Activated T-cell treated with anti-CD3 and anti-CD28 coated beads, Interleukin-2, amount 50 U/mL, for 72 hours (primary cell): ENCODE measurements around the gene NOL9. TPM values are rescaled to one million over a fixed set of nuclear protein-coding genes. Genes with fewer than 3 reads are reported as not detected.
"Not testable (repeated sequence)": the region's sequence is repeated elsewhere in the genome, so short reads cannot be mapped to it uniquely, and the experiment has no call there.

ENCODE experiments used
- ATAC-seq, 2 donors: fragments of 150-1000 bp; cut with Tn5 transposase; replicated peaks in 1 of 2; 2 replicates each; pipeline ENCODE4 v1.10.0; 2021; ENCODE audit warnings: moderate library complexity in 2 of 2, mild to moderate bottlenecking in 1 of 2
- DNase-seq, 2 donors: peaks; one replicate each; pipeline ENCODE4 v3.0.0; 2021 to 2022; ENCODE audit warnings: mixed read lengths in 1 of 2
- H3K27ac Mint-ChIP-seq: one replicate; pipeline ENCODE4 v1.8.0; 2022; ENCODE audit warnings: mild to moderate bottlenecking, moderate library complexity, mixed read lengths
- H3K27me3 Mint-ChIP-seq: one replicate; pipeline ENCODE4 v1.8.0; 2022; ENCODE audit warnings: low read depth, mixed read lengths
- H3K36me3 Mint-ChIP-seq, 2 donors: one replicate each; pipeline ENCODE4 v1.8.0; 2022; ENCODE audit warnings: mixed read lengths in 2 of 2, mild to moderate bottlenecking in 1 of 2; ENCODE audit not compliant: insufficient read depth in 2 of 2
- H3K4me1 Mint-ChIP-seq: one replicate; pipeline ENCODE4 v1.8.0; 2022; ENCODE audit warnings: low read depth, mixed read lengths
- H3K4me3 Mint-ChIP-seq, 2 donors: one replicate each; pipeline ENCODE4 v1.8.0; 2022; ENCODE audit warnings: mild to moderate bottlenecking in 2 of 2, mixed read lengths in 2 of 2, moderate library complexity in 2 of 2
- H3K9me3 Mint-ChIP-seq, 2 donors: one replicate each; pipeline ENCODE4 v1.8.0; 2022; ENCODE audit warnings: mixed read lengths in 2 of 2
- total RNA-seq, 2 donors: library from RNA; stranded (reverse); gene quantifications; one replicate each; pipeline ENCODE4 v1.2.3, GENCODE V29; 2022

The NOL9 gene
- total RNA-seq, 2 donors from 2014 or later = 35.8 to 42.3 TPM

DNA sequence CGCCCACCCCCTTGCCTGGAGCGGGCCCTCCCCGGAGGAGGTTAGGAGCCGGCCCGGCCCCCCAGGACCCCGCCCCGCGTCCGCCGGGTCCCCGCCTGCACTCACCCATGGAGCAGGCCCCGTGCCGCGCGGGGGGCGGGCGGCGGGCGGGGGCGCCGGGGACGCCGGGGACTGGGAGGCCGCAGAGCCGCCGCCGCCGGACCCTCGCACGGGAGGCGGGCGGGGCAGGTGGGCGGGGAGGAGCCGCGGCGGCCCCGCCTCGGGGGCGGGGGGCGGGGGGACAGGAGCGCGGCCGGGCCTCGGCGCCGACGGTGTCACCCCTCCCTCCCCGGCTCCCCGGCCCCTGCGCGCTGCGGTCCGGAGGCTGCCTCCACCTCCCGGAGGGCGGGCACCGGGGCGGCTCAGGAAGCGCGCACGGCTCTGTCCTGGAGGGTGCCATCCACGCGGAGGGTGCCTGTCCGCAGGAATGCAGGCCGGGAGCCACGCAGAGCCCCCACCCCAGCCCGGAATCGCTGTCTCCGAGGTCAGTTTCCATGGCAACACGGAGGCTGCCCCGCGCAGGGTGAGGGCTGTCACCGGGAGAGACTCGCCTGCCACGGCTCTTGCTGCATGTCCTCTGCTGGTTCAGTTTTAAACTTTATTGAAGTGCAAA, 57.0 kb downstream of the NOL9 start:
- H3K4me3 Mint-ChIP-seq = peak overlapping the region; percentile 71
- DNase-seq = peak; percentile 48 to 57
- peaks cover 5% of the 10 kb centered on the region for H3K4me1 Mint-ChIP-seq
- no peaks in the 10 kb centered on the region for H3K27me3 Mint-ChIP-seq
- H3K36me3 Mint-ChIP-seq = no peaks in the 10 kb centered on the region
- no peak overlapping the region for H3K27ac Mint-ChIP-seq
- H3K9me3 Mint-ChIP-seq = no peaks in the 10 kb centered on the region
- peak; percentile 77 to 78 for ATAC-seq

GRCh38 chr1:6496890-6497214, 57.5 kb downstream of the NOL9 start:
- DNase-seq (no peak), ATAC-seq (no peak)
- Mint-ChIP-seq H3K4me3 (peak overlapping the region; percentile 47 to 53), H3K27me3 (no peaks in the 10 kb centered on the region), H3K9me3 (no peaks in the 10 kb centered on the region), H3K36me3 (no peaks in the 10 kb centered on the region), H3K27ac (no peak overlapping the region), H3K4me1 (peaks cover 7% of the 10 kb centered on the region)

- DNase-seq (no peak), ATAC-seq (no peak)
- Mint-ChIP-seq H3K4me1 (peaks cover 12% of the 10 kb centered on the region), H3K27ac (no peak overlapping the region), H3K36me3 (no peaks in the 10 kb centered on the region), H3K27me3 (no peaks in the 10 kb centered on the region), H3K4me3 (peak overlapping the region in 1 of 2 donors; percentile 53), H3K9me3 (no peaks in the 10 kb centered on the region)
These were observed 58.0 kb downstream of the NOL9 start for GRCh38 chr1:6496365-6496721.

DNA sequence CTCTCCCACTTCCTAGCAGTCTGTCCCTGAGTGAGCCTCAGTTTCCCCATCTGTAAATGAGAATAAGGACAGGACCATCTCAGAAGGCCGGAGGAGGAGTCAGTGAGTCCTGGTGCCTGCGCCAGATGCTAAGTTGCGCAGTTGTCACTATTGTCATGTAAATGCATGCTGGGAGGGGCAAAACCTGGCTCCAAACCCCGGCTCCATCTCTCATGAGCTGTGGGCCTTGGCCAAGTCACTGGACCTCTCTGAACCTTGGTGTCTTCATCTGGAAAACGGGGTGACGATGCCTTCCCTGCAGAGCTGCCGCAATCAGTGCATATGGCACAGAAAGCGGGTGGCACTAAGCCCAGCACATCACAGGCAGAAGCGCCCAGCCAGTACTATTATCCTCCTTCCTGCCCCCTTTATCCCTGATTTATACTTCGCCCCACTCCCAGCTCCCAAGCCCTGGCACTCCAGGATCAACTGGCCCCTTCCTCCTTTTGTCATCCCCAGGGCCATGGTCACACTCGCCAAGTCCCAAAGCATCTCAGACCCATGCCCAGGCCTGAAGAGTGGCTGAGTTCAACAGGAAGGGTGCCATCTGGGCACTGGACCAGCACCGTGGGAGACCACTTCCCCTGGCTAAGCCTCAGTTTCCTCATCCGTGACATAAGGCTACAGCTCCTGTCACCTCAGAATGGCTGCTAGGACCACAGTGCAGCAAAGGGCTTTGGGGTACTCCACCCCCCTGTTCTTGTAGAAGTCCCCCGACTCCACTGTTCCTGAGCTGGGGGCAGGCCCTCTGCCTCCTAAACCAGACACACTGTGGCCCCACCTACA, 58.6 kb downstream of the NOL9 start:
- Mint-ChIP-seq H3K36me3 (no peaks in the 10 kb centered on the region), H3K27ac (no peak overlapping the region), H3K27me3 (no peaks in the 10 kb centered on the region), H3K4me3 (peak overlapping the region in 1 of 2 donors; percentile 53), H3K4me1 (peaks cover 15% of the 10 kb centered on the region), H3K9me3 (no peaks in the 10 kb centered on the region)
- DNase-seq (no peak), ATAC-seq (no peak)

DNA sequence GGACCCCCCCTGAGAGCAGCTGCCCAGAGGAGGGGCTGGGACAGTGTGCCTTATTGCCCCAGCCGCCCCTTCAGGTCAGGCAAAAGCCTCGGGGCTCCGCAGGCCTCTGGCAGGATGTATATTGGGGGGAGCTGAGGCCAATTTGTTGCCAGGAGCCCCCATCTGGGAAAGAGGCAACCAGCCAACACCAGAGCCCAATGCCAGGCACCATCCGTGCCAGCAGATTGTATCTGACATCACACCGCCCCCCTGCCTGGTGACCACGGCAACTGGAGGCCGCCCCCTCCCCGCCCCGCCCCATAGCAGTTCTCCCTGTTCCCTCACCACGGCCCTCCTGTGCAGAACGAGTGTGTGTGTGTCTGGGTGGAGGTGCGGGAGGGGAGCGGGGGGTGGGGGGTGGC, 59.3 kb downstream of the NOL9 start:
- no peaks in the 10 kb centered on the region for H3K36me3 Mint-ChIP-seq
- peaks cover 15% of the 10 kb centered on the region for H3K4me1 Mint-ChIP-seq
- no peaks in the 10 kb centered on the region for H3K9me3 Mint-ChIP-seq
- no peak overlapping the region for H3K27ac Mint-ChIP-seq
- ATAC-seq (no peak), DNase-seq (no peak)
- no peaks in the 10 kb centered on the region for H3K27me3 Mint-ChIP-seq
- H3K4me3 Mint-ChIP-seq = no peak overlapping the region

- DNase-seq (no peak), ATAC-seq (no peak)
- Mint-ChIP-seq H3K9me3 (no peaks in the 10 kb centered on the region), H3K4me1 (peaks cover 15% of the 10 kb centered on the region), H3K27ac (no peak overlapping the region), H3K27me3 (no peaks in the 10 kb centered on the region), H3K4me3 (no peak overlapping the region), H3K36me3 (no peaks in the 10 kb centered on the region)
These were observed 59.7 kb downstream of the NOL9 start for GRCh38 chr1:6494627-6495026.

DNA sequence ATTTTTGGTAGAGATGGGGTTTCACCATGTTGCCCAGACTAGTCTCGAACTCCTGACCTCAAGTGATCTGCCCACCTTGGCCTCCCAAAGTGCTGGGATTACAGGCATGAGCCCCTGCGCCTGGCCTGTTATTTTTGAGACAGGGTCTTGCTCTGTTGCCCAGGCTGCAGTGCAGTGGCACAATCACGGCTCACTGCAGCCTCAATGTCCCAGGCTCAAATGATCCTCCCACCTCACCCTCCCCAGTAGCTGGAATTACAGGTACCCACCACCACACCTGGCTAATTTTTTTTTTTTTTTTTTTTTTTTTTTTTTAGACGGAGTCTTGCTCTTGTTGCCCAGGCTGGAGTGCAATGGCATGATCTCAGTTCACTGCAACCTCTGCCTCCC, 60.5 kb downstream of the NOL9 start:
- not testable (repeated sequence) for ATAC-seq, H3K27me3 Mint-ChIP-seq, H3K9me3 Mint-ChIP-seq, H3K36me3 Mint-ChIP-seq, H3K27ac Mint-ChIP-seq, H3K4me3 Mint-ChIP-seq, DNase-seq
- H3K4me1 Mint-ChIP-seq = peaks cover 15% of the 10 kb centered on the region

GRCh38 chr1:6491966-6492365, 62.3 kb downstream of the NOL9 start:
- H3K27me3 Mint-ChIP-seq = peaks cover 9% of the 10 kb centered on the region
- no peaks in the 10 kb centered on the region for H3K9me3 Mint-ChIP-seq
- H3K36me3 Mint-ChIP-seq = no peaks in the 10 kb centered on the region
- DNase-seq (no peak), ATAC-seq (no peak)
- H3K27ac Mint-ChIP-seq = peak overlapping the region; percentile 10
- H3K4me1 Mint-ChIP-seq = peaks cover 10% of the 10 kb centered on the region
- H3K4me3 Mint-ChIP-seq = peak overlapping the region; percentile 85 to 86

GRCh38 chr1:6491480-6491962, 62.8 kb downstream of the NOL9 start, which contains the start of gene PLEKHG5:
PLEKHG5 (minus strand) TSS chr1:6491667; CDS start chr1:6477571, 14,096 bp downstream.
- H3K4me1 Mint-ChIP-seq = peaks cover 13% of the 10 kb centered on the region
- H3K27me3 Mint-ChIP-seq = peaks cover 13% of the 10 kb centered on the region
- no peaks in the 10 kb centered on the region for H3K9me3 Mint-ChIP-seq
- peak in 1 of 2 donors; percentile 23 for ATAC-seq
- DNase-seq = peak; percentile 22 to 40
- H3K4me3 Mint-ChIP-seq = peak within 1 kb of the TSS; percentile 85 to 86
- no peaks in the 10 kb centered on the region for H3K36me3 Mint-ChIP-seq
- H3K27ac Mint-ChIP-seq = peak within 1 kb of the TSS; percentile 36

DNA sequence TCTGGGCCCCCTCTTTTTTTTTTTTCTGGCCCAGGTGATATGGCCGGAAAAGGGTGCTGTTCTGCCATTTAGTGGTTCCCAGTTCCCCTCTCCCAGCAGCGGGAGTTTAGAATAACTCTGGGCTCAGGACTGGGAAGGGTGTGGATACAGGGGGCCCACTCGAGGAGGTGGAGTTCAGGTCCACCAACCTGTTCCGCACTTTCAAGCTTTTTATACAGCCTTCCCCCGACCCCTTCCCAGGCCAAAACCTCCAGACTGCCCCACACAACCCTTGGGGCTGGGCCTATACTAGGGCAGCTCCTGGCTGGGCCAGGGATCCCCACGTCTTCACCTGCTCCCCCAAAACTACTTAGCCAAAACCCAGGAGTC, 63.2 kb downstream of the NOL9 start:
- peak overlapping the region; percentile 85 to 86 for H3K4me3 Mint-ChIP-seq
- DNase-seq = peak in 1 of 2 donors; percentile 29
- peaks cover 17% of the 10 kb centered on the region for H3K27me3 Mint-ChIP-seq
- H3K36me3 Mint-ChIP-seq = no peaks in the 10 kb centered on the region
- no peaks in the 10 kb centered on the region for H3K9me3 Mint-ChIP-seq
- H3K4me1 Mint-ChIP-seq = peaks cover 18% of the 10 kb centered on the region
- no peak overlapping the region for H3K27ac Mint-ChIP-seq
- ATAC-seq = no peak

GRCh38 chr1:6490181-6491080, 63.9 kb downstream of the NOL9 start:
- H3K27me3 Mint-ChIP-seq = peaks cover 20% of the 10 kb centered on the region
- DNase-seq (peak; percentile 81 to 82), ATAC-seq (peak; percentile 73 to 76)
- H3K4me3 Mint-ChIP-seq = peak overlapping the region; percentile 85 to 86
- peaks cover 22% of the 10 kb centered on the region for H3K4me1 Mint-ChIP-seq
- no peaks in the 10 kb centered on the region for H3K36me3 Mint-ChIP-seq
- peak overlapping the region; percentile 36 for H3K27ac Mint-ChIP-seq
- H3K9me3 Mint-ChIP-seq = no peaks in the 10 kb centered on the region

DNA sequence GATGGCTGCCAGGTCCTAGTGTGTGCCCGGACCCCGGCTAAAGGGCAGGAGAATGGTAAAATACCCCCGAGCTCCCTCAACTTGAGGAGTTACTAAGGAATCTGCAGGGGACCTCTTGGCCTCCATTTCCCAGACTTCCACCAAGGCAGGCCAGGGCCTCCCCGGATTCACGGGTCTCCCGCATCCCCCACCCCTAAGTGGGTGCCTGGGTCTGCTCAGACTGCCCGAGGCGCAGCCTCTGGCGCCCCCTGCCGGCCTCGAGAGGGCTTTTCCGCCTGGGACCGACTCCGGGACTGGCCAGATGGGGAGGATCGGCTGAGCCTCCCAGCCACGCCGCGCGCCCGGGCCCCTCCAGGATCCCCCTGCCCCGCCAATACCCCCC, 64.5 kb downstream of the NOL9 start:
- Mint-ChIP-seq H3K4me3 (peak overlapping the region; percentile 85 to 86), H3K4me1 (peaks cover 22% of the 10 kb centered on the region), H3K27ac (no peak overlapping the region), H3K27me3 (peaks cover 21% of the 10 kb centered on the region), H3K9me3 (no peaks in the 10 kb centered on the region), H3K36me3 (no peaks in the 10 kb centered on the region)
- ATAC-seq (peak; percentile 76 to 77), DNase-seq (peak; percentile 85 to 90)

DNA sequence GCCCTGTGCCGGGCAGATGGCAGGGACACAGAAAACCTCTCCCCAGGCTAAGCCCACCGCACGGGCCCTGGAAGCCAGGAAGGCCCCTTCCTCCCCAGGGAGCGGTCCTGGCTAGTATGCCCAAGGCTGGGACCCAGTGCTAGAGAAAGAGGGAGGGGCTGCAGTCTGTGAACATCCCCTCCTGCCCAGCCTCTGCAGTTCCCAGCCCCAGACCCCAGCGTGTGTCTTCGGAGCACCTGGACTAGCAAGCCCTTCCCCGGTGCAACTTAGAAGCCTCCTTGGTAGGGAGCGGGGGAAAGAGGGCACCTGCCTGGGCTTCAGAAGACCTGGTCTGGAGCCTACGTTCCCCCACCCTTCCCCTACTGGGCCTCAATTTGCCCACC, 64.9 kb downstream of the NOL9 start:
- ATAC-seq (no peak), DNase-seq (no peak)
- no peaks in the 10 kb centered on the region for H3K36me3 Mint-ChIP-seq
- no peak overlapping the region for H3K27ac Mint-ChIP-seq
- peaks cover 22% of the 10 kb centered on the region for H3K4me1 Mint-ChIP-seq
- H3K9me3 Mint-ChIP-seq = no peaks in the 10 kb centered on the region
- no peak overlapping the region for H3K4me3 Mint-ChIP-seq
- peaks cover 25% of the 10 kb centered on the region for H3K27me3 Mint-ChIP-seq
